Stimulated activated CD8-positive, alpha-beta memory T cell treated with anti-CD3 and anti-CD28 coated beads, Interleukin-12 subunit alpha, Interleukin-12 subunit beta, amount 100 ng/mL, for 24 hours (primary cell): ENCODE results near the gene LRRC37A.
"Not testable (repeated sequence)": the region's sequence is repeated elsewhere in the genome, so short reads cannot be mapped to it uniquely, and the experiment has no call there.

Experiments used
- DNase-seq: peaks from one replicate; pipeline ENCODE4 v3.0.0-alpha.2; 2020; ENCODE audit errors: extremely low read depth

Gene LRRC37A

GRCh38 chr17:46294831-46295230 lies at the start of gene LRRC37A:
Gene LRRC37A (plus strand): TSS chr17:46295131. CDS start chr17:46295134, 3 bp downstream.
- DNase-seq = not testable (repeated sequence)

GRCh38 chr17:46249153-46249552 lies 45.8 kb upstream of the LRRC37A start:
- DNase-seq = not testable (repeated sequence)

GRCh38 chr17:46252804-46253203 lies 42.1 kb upstream of the LRRC37A start:
- DNase-seq = not testable (repeated sequence)

- DNase-seq = peak; percentile 60
Observed at GRCh38 chr17:46253722-46254121, 41.2 kb upstream of the LRRC37A start.

- not testable (repeated sequence) for DNase-seq
Observed at GRCh38 chr17:46254215-46254614, 40.7 kb upstream of the LRRC37A start.

- not testable (repeated sequence) for DNase-seq
Observed at GRCh38 chr17:46256369-46256768, 38.6 kb upstream of the LRRC37A start.

GRCh38 chr17:46259845-46260661 lies 34.9 kb upstream of the LRRC37A start:
- not testable (repeated sequence) for DNase-seq

- DNase-seq = no peak
Observed at GRCh38 chr17:46262271-46262670, 32.7 kb upstream of the LRRC37A start.

- no peak for DNase-seq
Observed at GRCh38 chr17:46264456-46265198, 30.3 kb upstream of the LRRC37A start.

GRCh38 chr17:46266063-46266655 lies 28.8 kb upstream of the LRRC37A start:
- not testable (repeated sequence) for DNase-seq

GRCh38 chr17:46266656-46267544 lies 28.0 kb upstream of the LRRC37A start:
- peak; percentile 63 for DNase-seq

GRCh38 chr17:46270032-46270431 lies 24.9 kb upstream of the LRRC37A start:
- no peak for DNase-seq

- DNase-seq = no peak
Observed at GRCh38 chr17:46273541-46274236, 21.2 kb upstream of the LRRC37A start.

GRCh38 chr17:46274238-46274637 lies 20.7 kb upstream of the LRRC37A start:
- no peak for DNase-seq

GRCh38 chr17:46276728-46277479 lies 18.0 kb upstream of the LRRC37A start:
- DNase-seq = not testable (repeated sequence)

- not testable (repeated sequence) for DNase-seq
Observed at GRCh38 chr17:46281336-46281735, 13.6 kb upstream of the LRRC37A start.

GRCh38 chr17:46282635-46283034 lies 12.3 kb upstream of the LRRC37A start:
- not testable (repeated sequence) for DNase-seq

- DNase-seq = not testable (repeated sequence)
Observed at GRCh38 chr17:46284467-46284866, 10.5 kb upstream of the LRRC37A start.

GRCh38 chr17:46285500-46285899 lies 9.4 kb upstream of the LRRC37A start:
- not testable (repeated sequence) for DNase-seq

GRCh38 chr17:46286764-46287221 lies 8.1 kb upstream of the LRRC37A start:
- not testable (repeated sequence) for DNase-seq
